ENCODE data around the gene LYPLAL1. TPM values are rescaled to one million over a fixed set of nuclear protein-coding genes. Genes with fewer than 3 reads are reported as not detected.

Gene LYPLAL1
- polyA plus RNA-seq, 1 of the 3 experiments (the other 2 are of a cell fraction) = 11.2 TPM

DNA sequence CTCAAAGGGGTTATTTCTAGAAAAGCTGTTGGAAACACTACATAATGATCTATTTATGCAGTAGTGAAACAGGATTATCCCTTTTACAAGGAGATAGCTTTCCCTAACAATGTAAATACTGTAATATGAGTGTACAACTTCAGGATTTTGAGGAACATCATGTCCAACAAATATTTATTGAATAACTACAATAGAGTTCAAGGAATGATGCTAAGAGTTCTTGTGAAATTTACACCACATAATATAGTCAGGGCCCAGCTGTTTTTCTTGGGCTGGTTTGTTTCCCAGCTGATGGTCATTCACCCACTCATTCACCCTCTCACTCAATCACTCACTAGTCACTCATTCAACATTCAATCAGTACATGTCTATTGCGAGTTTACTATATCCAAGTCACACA lies 12.3 kb upstream of the LYPLAL1 start:
- 96% methylated on average over 1 of the region's 1 CpG for WGBS (ENCODE audit: low lambda C conversion rate)
- no peak overlapping the region for H2AFZ ChIP-seq (ENCODE audit: low read depth)
- H3K9me3 ChIP-seq = no peaks in the 10 kb centered on the region
- no peaks in the 10 kb centered on the region for H3K36me3 ChIP-seq (replicated peaks in 1 of 2; ENCODE audit: control insufficient read depth in 1 of 2, insufficient read depth in 2 of 2, low read length in 1 of 2)
- TF ChIP-seq GATA2 (CRISPR knock-in tag; IDR thresholded peaks at IDR 0.05) (no peak), TCF12 (IDR thresholded peaks at IDR 0.05) (no peak), MEF2A (IDR thresholded peaks at IDR 0.05; ENCODE audit: borderline replicate concordance, low read depth) (no peak), EZH2phosphoT487 (IDR thresholded peaks at IDR 0.05; ENCODE audit: borderline replicate concordance, low read depth) (no peak), TAF1 (IDR thresholded peaks at IDR 0.05; ENCODE audit: borderline replicate concordance, low read depth, low read length) (no peak), RFX5 (IDR thresholded peaks at IDR 0.05; ENCODE audit: low read length) (no peak), CHD2 (IDR thresholded peaks at IDR 0.05; ENCODE audit: low read length, partially characterized antibody) (no peak), JUND (IDR thresholded peaks at IDR 0.05) (no peak), SMC3 (IDR thresholded peaks at IDR 0.05; ENCODE audit: low read depth, low read length) (no peak), FOXJ3 (CRISPR knock-in tag; IDR thresholded peaks at IDR 0.05) (no peak), NRF1 (IDR thresholded peaks at IDR 0.05; ENCODE audit: low read depth, low read length) (no peak)
- TF ChIP-seq, protein P1, sequence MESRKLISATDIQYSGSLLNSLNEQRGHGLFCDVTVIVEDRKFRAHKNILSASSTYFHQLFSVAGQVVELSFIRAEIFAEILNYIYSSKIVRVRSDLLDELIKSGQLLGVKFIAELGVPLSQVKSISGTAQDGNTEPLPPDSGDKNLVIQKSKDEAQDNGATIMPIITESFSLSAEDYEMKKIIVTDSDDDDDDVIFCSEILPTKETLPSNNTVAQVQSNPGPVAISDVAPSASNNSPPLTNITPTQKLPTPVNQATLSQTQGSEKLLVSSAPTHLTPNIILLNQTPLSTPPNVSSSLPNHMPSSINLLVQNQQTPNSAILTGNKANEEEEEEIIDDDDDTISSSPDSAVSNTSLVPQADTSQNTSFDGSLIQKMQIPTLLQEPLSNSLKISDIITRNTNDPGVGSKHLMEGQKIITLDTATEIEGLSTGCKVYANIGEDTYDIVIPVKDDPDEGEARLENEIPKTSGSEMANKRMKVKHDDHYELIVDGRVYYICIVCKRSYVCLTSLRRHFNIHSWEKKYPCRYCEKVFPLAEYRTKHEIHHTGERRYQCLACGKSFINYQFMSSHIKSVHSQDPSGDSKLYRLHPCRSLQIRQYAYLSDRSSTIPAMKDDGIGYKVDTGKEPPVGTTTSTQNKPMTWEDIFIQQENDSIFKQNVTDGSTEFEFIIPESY (IDR thresholded peaks at IDR 0.05; ENCODE audit: borderline replicate concordance, low read depth) = no peak
- TF ChIP-seq, protein P2, sequence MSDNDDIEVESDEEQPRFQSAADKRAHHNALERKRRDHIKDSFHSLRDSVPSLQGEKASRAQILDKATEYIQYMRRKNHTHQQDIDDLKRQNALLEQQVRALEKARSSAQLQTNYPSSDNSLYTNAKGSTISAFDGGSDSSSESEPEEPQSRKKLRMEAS (IDR thresholded peaks at IDR 0.05; ENCODE audit: low read depth) = no peak
- ChIA-PET CTCF (interaction anchor here (1.3 to 2.1 kb wide), 2 partner anchors 9 to 14 kb away, joined by 4 to 7 read pairs; no protein-coding TSS in a partner anchor), POLR2A (no interaction called here)
- H3K27ac ChIP-seq (ENCODE audit: low read depth in 2 of 2, low read length in 1 of 2) = no peak overlapping the region
- no peak overlapping the region for H3K4me2 ChIP-seq
- no peaks in the 10 kb centered on the region for H3K27me3 ChIP-seq (ENCODE audit: insufficient read depth)
- H3K4me3 ChIP-seq (ENCODE audit: low read depth in 2 of 2, low read length in 1 of 2) = no peak overlapping the region
- no peak overlapping the region for H3K9ac ChIP-seq
- peaks cover 0 to 8% of the 10 kb centered on the region in 2 experiments; a peak in 2 of 4 replicates for H3K4me1 ChIP-seq (ENCODE audit: control insufficient read depth in 1 of 2, insufficient read depth in 2 of 2, low read depth in 1 of 2, low read length in 1 of 2)
- H3K9me2 ChIP-seq = no peaks in the 10 kb centered on the region
- no peaks in the 10 kb centered on the region for H4K20me1 ChIP-seq (ENCODE audit: insufficient read depth)
- no peaks in the 10 kb centered on the region for H3K79me2 ChIP-seq (ENCODE audit: insufficient read depth)
- peaks cover 4% of the 10 kb centered on the region for H3F3A ChIP-seq (replicated peaks; ENCODE audit: insufficient read depth)
- DNase-seq = no peak

DNA sequence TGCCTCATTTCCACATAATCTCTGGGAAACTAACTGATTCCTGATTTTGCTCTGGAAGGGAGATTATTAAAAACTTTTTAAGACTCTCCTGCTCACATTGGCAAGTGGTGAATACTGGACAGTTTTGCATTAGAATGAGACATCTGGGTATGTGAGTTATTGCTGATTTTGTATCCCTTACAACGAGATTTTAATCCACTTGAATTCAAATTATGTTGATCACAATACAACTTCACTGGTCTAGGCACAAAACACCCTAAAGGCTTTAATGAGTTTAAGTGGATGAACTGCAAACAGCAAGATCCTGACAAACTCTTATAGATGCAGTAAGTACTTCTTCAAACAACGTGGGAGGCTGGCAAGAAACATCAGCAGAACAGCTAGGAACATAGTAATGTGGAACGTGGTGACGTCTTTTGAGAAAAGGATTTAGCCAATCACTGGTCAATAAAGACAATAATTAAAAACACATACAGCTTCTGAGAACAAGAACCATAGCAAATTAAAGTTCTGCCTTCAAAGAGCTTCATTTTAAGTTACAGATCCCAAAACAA lies 10.2 kb upstream of the LYPLAL1 start:
- POLR2A ChIA-PET = no interaction called here
- TF ChIP-seq EP300 (IDR thresholded peaks at IDR 0.05; ENCODE audit: borderline replicate concordance in 1 of 2, low read depth in 1 of 2, low read length in 1 of 2) (no peak), RCOR1 (IDR thresholded peaks at IDR 0.05; ENCODE audit: low read length) (no peak), JUND (IDR thresholded peaks at IDR 0.05) (no peak), NFIC (IDR thresholded peaks at IDR 0.05; ENCODE audit: borderline replicate concordance) (no peak), GABPA (IDR thresholded peaks at IDR 0.05; ENCODE audit: low read depth) (no peak), TCF12 (IDR thresholded peaks at IDR 0.05) (no peak), EZH2phosphoT487 (IDR thresholded peaks at IDR 0.05; ENCODE audit: borderline replicate concordance, low read depth) (no peak), RAD21 (IDR thresholded peaks at IDR 0.05; ENCODE audit: low read length) (no peak), CHD2 (IDR thresholded peaks at IDR 0.05; ENCODE audit: low read length, partially characterized antibody) (no peak), SMC3 (IDR thresholded peaks at IDR 0.05; ENCODE audit: low read depth, low read length) (no peak), FOXJ3 (CRISPR knock-in tag; IDR thresholded peaks at IDR 0.05) (no peak), YY1 (IDR thresholded peaks at IDR 0.05; ENCODE audit: low read depth) (no peak)
- TF ChIP-seq, protein P3, sequence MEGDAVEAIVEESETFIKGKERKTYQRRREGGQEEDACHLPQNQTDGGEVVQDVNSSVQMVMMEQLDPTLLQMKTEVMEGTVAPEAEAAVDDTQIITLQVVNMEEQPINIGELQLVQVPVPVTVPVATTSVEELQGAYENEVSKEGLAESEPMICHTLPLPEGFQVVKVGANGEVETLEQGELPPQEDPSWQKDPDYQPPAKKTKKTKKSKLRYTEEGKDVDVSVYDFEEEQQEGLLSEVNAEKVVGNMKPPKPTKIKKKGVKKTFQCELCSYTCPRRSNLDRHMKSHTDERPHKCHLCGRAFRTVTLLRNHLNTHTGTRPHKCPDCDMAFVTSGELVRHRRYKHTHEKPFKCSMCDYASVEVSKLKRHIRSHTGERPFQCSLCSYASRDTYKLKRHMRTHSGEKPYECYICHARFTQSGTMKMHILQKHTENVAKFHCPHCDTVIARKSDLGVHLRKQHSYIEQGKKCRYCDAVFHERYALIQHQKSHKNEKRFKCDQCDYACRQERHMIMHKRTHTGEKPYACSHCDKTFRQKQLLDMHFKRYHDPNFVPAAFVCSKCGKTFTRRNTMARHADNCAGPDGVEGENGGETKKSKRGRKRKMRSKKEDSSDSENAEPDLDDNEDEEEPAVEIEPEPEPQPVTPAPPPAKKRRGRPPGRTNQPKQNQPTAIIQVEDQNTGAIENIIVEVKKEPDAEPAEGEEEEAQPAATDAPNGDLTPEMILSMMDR (IDR thresholded peaks at IDR 0.05) = no peak
- TF ChIP-seq, protein P4, sequence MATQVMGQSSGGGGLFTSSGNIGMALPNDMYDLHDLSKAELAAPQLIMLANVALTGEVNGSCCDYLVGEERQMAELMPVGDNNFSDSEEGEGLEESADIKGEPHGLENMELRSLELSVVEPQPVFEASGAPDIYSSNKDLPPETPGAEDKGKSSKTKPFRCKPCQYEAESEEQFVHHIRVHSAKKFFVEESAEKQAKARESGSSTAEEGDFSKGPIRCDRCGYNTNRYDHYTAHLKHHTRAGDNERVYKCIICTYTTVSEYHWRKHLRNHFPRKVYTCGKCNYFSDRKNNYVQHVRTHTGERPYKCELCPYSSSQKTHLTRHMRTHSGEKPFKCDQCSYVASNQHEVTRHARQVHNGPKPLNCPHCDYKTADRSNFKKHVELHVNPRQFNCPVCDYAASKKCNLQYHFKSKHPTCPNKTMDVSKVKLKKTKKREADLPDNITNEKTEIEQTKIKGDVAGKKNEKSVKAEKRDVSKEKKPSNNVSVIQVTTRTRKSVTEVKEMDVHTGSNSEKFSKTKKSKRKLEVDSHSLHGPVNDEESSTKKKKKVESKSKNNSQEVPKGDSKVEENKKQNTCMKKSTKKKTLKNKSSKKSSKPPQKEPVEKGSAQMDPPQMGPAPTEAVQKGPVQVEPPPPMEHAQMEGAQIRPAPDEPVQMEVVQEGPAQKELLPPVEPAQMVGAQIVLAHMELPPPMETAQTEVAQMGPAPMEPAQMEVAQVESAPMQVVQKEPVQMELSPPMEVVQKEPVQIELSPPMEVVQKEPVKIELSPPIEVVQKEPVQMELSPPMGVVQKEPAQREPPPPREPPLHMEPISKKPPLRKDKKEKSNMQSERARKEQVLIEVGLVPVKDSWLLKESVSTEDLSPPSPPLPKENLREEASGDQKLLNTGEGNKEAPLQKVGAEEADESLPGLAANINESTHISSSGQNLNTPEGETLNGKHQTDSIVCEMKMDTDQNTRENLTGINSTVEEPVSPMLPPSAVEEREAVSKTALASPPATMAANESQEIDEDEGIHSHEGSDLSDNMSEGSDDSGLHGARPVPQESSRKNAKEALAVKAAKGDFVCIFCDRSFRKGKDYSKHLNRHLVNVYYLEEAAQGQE (IDR thresholded peaks at IDR 0.05; ENCODE audit: low read depth, low read length) = no peak

More for the DNA sequence above, 10.2 kb upstream of the LYPLAL1 start:
- peaks cover 4% of the 10 kb centered on the region for H3F3A ChIP-seq (replicated peaks; ENCODE audit: insufficient read depth)
- WGBS (ENCODE audit: low lambda C conversion rate) = 93% methylated on average over 4 of the region's 4 CpGs
- CTCF ChIA-PET = interaction anchor here (0.6 to 1.5 kb wide), 2 partner anchors 12 to 144 kb away, joined by 3 to 6 read pairs; no protein-coding TSS in a partner anchor
- H3K4me1 ChIP-seq (ENCODE audit: control insufficient read depth in 1 of 2, insufficient read depth in 2 of 2, low read depth in 1 of 2, low read length in 1 of 2) = peaks cover 0 to 8% of the 10 kb centered on the region in 2 experiments; a peak in 2 of 4 replicates
- no peak for DNase-seq
- no peaks in the 10 kb centered on the region for H4K20me1 ChIP-seq (ENCODE audit: insufficient read depth)
- H3K4me2 ChIP-seq = no peak overlapping the region
- H3K4me3 ChIP-seq (ENCODE audit: low read depth in 2 of 2, low read length in 1 of 2) = no peak overlapping the region
- H3K9ac ChIP-seq = no peak overlapping the region
- no peaks in the 10 kb centered on the region for H3K36me3 ChIP-seq (replicated peaks in 1 of 2; ENCODE audit: control insufficient read depth in 1 of 2, insufficient read depth in 2 of 2, low read length in 1 of 2)
- no peaks in the 10 kb centered on the region for H3K27me3 ChIP-seq (ENCODE audit: insufficient read depth)
- H2AFZ ChIP-seq (ENCODE audit: low read depth) = no peak overlapping the region
- no peaks in the 10 kb centered on the region for H3K79me2 ChIP-seq (ENCODE audit: insufficient read depth)
- H3K27ac ChIP-seq (ENCODE audit: low read depth in 2 of 2, low read length in 1 of 2) = no peak overlapping the region
- no peaks in the 10 kb centered on the region for H3K9me3 ChIP-seq
- H3K9me2 ChIP-seq = no peaks in the 10 kb centered on the region
